Pancreas (tissue), 10 donors: ENCODE data around the gene FMNL1. TPM values are rescaled to one million over a fixed set of nuclear protein-coding genes. Genes with fewer than 3 reads are reported as not detected.

Source experiments
- ATAC-seq, 4 donors: fragments of 200-7000 bp; cut with Tn5 transposase; one replicate each; pipeline versions ENCODE4 v1.8.0 to v1.9.1; 2020; ENCODE audit warnings: mild to moderate bottlenecking in 4 of 4, moderate library complexity in 4 of 4
- DNase-seq, 6 donors: peaks; one replicate each; pipeline ENCODE4 v3.0.0-alpha.2; 2020
- FAIRE-seq: peaks from 2 replicates; lab custom pipeline; 2012; peaks lifted over from hg19 to GRCh38; lab: Jason Lieb, UNC
- H3K27ac ChIP-seq, 4 donors: fragments of 200-600 bp; sonication (generic); 1 replicate in 3 of 4; 2 replicates in 1 of 4; pipeline versions ENCODE4 v1.5.0 to v1.8.0; 2020
- H3K27me3 ChIP-seq, 4 donors: fragments of 200-600 bp; one replicate each; pipeline ENCODE4 v1.8.0; 2021
- H3K36me3 ChIP-seq, 3 donors: fragments of 200-600 bp; sonication (generic) in 1 of 3; one replicate each; pipeline versions ENCODE4 v1.5.0 to v1.8.0; 2020 to 2021
- H3K4me1 ChIP-seq, 3 donors: fragments of 200-600 bp; one replicate each; pipeline ENCODE4 v1.8.0; 2021
- H3K4me3 ChIP-seq, 4 donors: fragments of 200-600 bp; sonication (generic) in 2 of 4; one replicate each; pipeline versions ENCODE4 v1.5.0 to v1.8.0; 2020 to 2021
- H3K9me3 ChIP-seq, 4 donors: fragments of 200-600 bp; one replicate each; pipeline ENCODE4 v1.8.0; 2021
- CTCF ChIP-seq, 4 donors: fragments of 200-600 bp; sonication (generic) in 3 of 4; IDR thresholded peaks; one replicate each; pipeline versions ENCODE4 v1.5.0 to v1.8.0; 2021; ENCODE audit warnings: antibody characterized with exemption in 4 of 4
- WGBS, 2 donors: extraction: QIAGEN DNeasy Blood & Tissue Kit; methylation state at CpG; one replicate each; pipeline ENCODE4 v1.1.7; 2013; 5-methylcytosine and 5-hydroxymethylcytosine counted together
- intact Hi-C, 3 donors: fragments of 100-400 bp; cut with DNase I; formaldehyde crosslinking; loops; one replicate each; pipeline versions ENCODE4 v1.11.1 to v1.14.2; 2022
- polyA plus RNA-seq, 2 donors: library from polyadenylated mRNA; stranded (reverse); fragments of 200-250 nt; gene quantifications; one replicate each; pipeline ENCODE4 v1.2.3, GENCODE V29; 2013
- total RNA-seq, 6 donors: library from RNA; stranded (reverse); fragmentation: NEBNext Ultra II Directional in 4 of 6; extraction: Animal tissue kit (Norgen Biotek cat#: 25700) in 4 of 6; gene quantifications; one replicate each; pipeline versions ENCODE4 v1.2.1 to v1.2.4, GENCODE V29; 2021 to 2023
- donor health status: healthy with polysubstance abuse.
- donor health status: DM: no; HTN: no; CAD: no; lungs with moderate emphysema.
- donor health status: DM: no; HTN: no; CAD: no.
- donor health status: control.
- donor health status: control.
- donor health status: Bipolar disorder and iron deficiency.
- donor health status: DM: yes; HTN: yes; CAD: no.
- donor health status: DM: no; HTN: no; CAD: no.
- donor health status: DM: no; HTN: no; CAD: no.
- donor health status: DM: yes; HTN: yes; CAD: no.

The FMNL1 gene
- total and polyA plus RNA-seq, 8 donors = 1.9 to 22.1 (median 5.4) TPM

- DNase-seq (no peak), ATAC-seq (no peak), FAIRE-seq (no peak)
- intact Hi-C loops = no loop called here
- Histone ChIP-seq H3K4me1 (peaks cover 0 to 5% (median 0%) of the 10 kb centered on the region in 3 donors), H3K27me3 (no peaks in the 10 kb centered on the region), H3K4me3 (no peak overlapping the region), H3K27ac (no peak overlapping the region), H3K36me3 (peaks cover 0 to 58% (median 17%) of the 10 kb centered on the region in 3 donors), H3K9me3 (no peaks in the 10 kb centered on the region)
- 83 to 84% methylated on average over 8 of the region's 8 CpGs for WGBS, 2 donors
- TF ChIP-seq CTCF (IDR thresholded peaks at IDR 0.05) = no peak
Measured at GRCh38 chr17:45264988-45265387, 43.3 kb downstream of the FMNL1 start.

GRCh38 chr17:45265821-45266220 is 44.1 kb downstream of the FMNL1 start:
- DNase-seq = no peak
- Histone ChIP-seq H3K36me3 (peaks cover 0 to 66% (median 24%) of the 10 kb centered on the region in 3 donors), H3K4me3 (no peak overlapping the region), H3K27ac (no peak overlapping the region), H3K9me3 (no peaks in the 10 kb centered on the region), H3K27me3 (no peaks in the 10 kb centered on the region), H3K4me1 (peaks cover 0 to 5% (median 0%) of the 10 kb centered on the region in 3 donors)
- no peak for TF ChIP-seq CTCF (IDR thresholded peaks at IDR 0.05)
- no peak for ATAC-seq
- intact Hi-C loops = no loop called here
- 68 to 81% methylated on average over 1 of the region's 1 CpG for WGBS, 2 donors
- no peak for FAIRE-seq

GRCh38 chr17:45266372-45266926 is 44.8 kb downstream of the FMNL1 start:
- no peaks in the 10 kb centered on the region for H3K27me3 ChIP-seq
- H3K9me3 ChIP-seq = no peaks in the 10 kb centered on the region
- H3K4me1 ChIP-seq = peaks cover 0 to 5% (median 0%) of the 10 kb centered on the region in 3 donors
- DNase-seq (no peak), FAIRE-seq (no peak), ATAC-seq (no peak)
- no peak overlapping the region for H3K27ac ChIP-seq
- no peak overlapping the region for H3K4me3 ChIP-seq
- intact Hi-C loops = no loop called here
- TF ChIP-seq CTCF (IDR thresholded peaks at IDR 0.05) = no peak
- peaks cover 0 to 72% (median 27%) of the 10 kb centered on the region in 3 donors for H3K36me3 ChIP-seq
- 94 to 99% methylated on average over 13 of the region's 13 CpGs for WGBS, 2 donors

- H3K4me1 ChIP-seq = peaks cover 0 to 2% (median 0%) of the 10 kb centered on the region in 3 donors
- H3K36me3 ChIP-seq = peaks cover 0 to 80% (median 28%) of the 10 kb centered on the region in 3 donors
- H3K27me3 ChIP-seq = no peaks in the 10 kb centered on the region
- 92 to 94% methylated on average over 10 of the region's 10 CpGs for WGBS, 2 donors
- no peaks in the 10 kb centered on the region for H3K9me3 ChIP-seq
- H3K27ac ChIP-seq = no peak overlapping the region
- ATAC-seq (no peak), FAIRE-seq (no peak), DNase-seq (no peak)
- intact Hi-C loops = no loop called here
- no peak overlapping the region for H3K4me3 ChIP-seq
- TF ChIP-seq CTCF (IDR thresholded peaks at IDR 0.05) = no peak
Measured at GRCh38 chr17:45267436-45268055, 45.9 kb downstream of the FMNL1 start.

- ATAC-seq (no peak), FAIRE-seq (no peak), DNase-seq (no peak)
- TF ChIP-seq CTCF (IDR thresholded peaks at IDR 0.05) = no peak
- H3K4me3 ChIP-seq = no peak overlapping the region
- H3K36me3 ChIP-seq = peaks cover 0 to 88% (median 34%) of the 10 kb centered on the region in 3 donors
- no peaks in the 10 kb centered on the region for H3K4me1 ChIP-seq
- H3K27me3 ChIP-seq = no peaks in the 10 kb centered on the region
- intact Hi-C loops = no loop called here
- H3K9me3 ChIP-seq = no peaks in the 10 kb centered on the region
- no peak overlapping the region for H3K27ac ChIP-seq
- 92 to 93% methylated on average over 7 of the region's 7 CpGs for WGBS, 2 donors
Measured at GRCh38 chr17:45269912-45270311, 48.2 kb downstream of the FMNL1 start.
